GM04503 (cell line): ENCODE results near the gene CEP95.
"Not testable (repeated sequence)": the region's sequence is repeated elsewhere in the genome, so short reads cannot be mapped to it uniquely, and the experiment has no call there.

ENCODE experiments used
- DNase-seq: peaks from one replicate; pipeline ENCODE4 v3.0.0-alpha.2; 2012; ENCODE audit warnings: low read depth

The CEP95 gene

DNA sequence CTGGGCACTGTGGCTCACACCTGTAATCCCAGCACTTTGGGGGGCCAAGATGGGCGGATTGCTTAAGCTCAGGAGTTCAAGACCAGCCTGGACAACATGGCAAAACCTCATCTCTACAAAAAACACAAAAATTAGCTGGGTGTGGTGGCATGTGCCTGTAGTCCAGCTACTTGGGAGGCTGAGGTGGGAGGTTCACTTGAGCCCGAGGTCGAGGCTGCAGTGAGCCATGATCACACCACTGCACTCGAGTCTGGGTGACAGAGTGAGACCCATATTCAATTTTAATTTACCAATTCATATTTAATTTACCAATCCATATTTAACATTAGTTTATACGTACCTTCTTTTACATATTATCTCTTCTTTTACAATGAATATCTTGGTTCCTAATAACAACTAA lies 11.5 kb upstream of the CEP95 start:
- DNase-seq: not testable (repeated sequence)

GRCh38 chr17:64496348-64496785 lies 10.4 kb upstream of the CEP95 start:
- DNase-seq: no peak

- DNase-seq: peak; percentile 52
Observed at GRCh38 chr17:64496786-64497564, 9.8 kb upstream of the CEP95 start, which contains the start of gene POLG2. Gene POLG2 (minus strand): TSS chr17:64497054. CDS start chr17:64496968, 86 bp downstream.

GRCh38 chr17:64497565-64498035 lies 9.2 kb upstream of the CEP95 start:
- DNase-seq: no peak

DNA sequence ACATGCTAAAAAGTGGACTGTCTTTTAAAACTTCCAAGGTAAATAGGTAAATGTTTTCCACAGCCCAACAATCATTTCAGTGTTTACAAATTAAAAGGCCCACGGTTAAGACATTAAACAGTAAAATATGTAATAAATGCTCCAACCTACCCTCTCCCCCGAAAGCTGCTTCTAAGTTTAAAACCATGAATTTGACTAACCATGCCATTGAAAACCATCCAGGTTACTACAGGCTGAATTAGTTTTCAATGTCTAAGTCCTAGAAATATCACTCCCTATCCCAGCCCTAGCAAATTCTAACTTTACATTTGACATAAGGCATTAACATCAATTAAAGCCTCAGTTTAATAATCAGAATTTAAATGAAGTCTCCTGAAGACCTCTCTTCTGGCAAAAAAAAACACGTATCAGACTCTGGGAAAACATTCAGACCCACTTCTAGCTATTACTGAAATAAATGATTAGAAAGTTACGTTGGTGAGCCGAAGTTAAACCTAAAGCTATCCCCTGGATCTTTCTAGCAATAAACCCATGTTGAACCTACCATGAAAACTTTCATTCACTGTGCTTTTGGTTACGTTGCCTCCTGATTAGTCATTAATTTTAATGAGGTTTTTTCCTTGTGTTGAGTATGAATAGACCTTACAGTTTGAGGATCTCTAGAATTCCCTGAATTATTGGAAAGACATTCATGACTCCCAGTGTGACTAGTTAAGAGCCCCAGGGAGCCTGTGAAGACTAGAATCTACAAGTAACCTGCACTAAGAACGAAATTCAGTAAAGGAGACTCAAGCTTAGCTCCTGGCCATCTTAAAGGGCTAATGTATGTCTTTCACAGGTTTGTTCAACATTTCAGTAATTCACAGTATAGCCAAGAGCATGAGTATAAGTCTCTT lies 8.2 kb upstream of the CEP95 start:
- DNase-seq: no peak

DNA sequence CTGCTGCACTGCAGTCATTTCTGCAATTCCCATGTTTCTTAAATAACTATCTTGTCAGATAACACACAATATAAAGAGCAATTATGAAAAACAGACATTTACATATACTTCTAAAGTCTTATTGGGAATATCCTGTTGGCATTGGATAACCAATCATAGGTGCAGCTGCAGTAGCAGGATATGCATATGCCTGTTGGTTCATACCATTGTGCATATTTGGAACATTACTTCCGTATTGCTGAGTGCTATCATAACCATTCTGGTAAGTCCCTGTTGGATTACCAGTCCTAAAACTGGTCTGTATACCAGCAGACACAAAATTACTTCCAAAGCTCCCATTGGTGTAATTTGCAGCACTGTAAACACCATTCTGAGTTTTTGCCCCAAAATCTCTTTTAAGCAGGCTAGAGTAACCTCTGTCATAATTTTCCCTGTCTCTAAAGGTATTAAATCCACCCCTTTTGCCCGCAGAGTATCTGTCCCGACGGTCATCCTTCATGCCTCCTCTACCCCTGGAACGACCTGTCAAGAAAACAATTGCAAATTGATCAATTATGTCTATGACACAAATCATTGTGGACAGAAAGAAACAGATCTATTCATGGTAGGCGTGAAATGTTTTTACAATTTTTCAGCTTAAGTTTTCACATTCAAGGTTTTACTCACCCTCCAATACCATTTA lies 6.8 kb upstream of the CEP95 start:
- no peak for DNase-seq

GRCh38 chr17:64500487-64500859 lies 6.3 kb upstream of the CEP95 start:
- DNase-seq: no peak

- DNase-seq: no peak
Observed at GRCh38 chr17:64500862-64501765, 5.7 kb upstream of the CEP95 start.

- DNase-seq: no peak
Observed at GRCh38 chr17:64502021-64502420, 4.8 kb upstream of the CEP95 start.

- DNase-seq: no peak
Observed at GRCh38 chr17:64502809-64503208, 4.0 kb upstream of the CEP95 start.

DNA sequence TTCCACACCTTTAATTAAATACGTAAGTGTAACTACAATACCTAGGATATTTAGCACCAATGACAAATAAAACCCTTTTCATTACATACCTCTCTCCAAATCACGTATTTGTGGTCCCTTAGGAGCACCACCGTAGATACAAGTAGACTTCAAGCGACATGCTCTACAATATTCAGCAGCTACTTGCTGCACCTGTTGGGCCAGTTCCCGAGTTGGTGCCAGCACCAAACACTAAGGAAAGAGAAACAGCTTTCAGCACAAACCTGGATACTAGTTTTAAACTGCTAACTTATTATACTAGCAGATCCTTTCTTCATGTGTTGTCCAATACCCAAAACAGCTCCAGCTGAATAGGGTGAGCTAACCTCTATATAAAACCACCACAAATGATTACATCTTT lies 3.4 kb upstream of the CEP95 start:
- no peak for DNase-seq

- no peak for DNase-seq
Observed at GRCh38 chr17:64503821-64504768, 2.7 kb upstream of the CEP95 start.

DNA sequence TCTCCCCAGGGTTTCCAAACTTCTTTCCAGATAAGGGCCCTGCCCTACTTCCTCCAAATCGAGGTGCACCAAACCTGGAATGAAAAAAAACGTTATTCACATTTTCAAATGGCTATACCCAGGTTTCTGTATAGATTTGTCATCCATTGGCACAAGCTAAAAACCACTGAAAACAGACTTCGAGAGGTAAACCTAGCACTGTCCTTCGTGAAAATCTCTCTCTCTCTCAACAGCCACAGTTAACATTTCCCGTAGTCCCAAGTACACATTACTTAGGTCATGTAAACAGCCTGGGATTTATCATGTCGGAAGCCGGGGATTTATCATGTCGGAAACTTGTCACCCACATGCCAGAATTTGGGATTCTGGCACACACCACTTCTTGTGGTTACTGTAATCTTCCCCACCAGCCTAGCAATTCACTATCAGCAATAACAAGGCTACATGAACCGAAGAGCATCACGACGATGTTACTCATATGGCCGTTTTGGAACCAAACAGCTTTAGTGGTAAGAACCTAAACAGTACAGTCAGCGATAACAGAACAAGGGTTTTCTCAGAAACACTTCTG lies 1.9 kb upstream of the CEP95 start:
- DNase-seq: no peak

- peak; percentile 51 for DNase-seq
Observed at GRCh38 chr17:64505340-64506200, 1.2 kb upstream of the CEP95 start.

DNA sequence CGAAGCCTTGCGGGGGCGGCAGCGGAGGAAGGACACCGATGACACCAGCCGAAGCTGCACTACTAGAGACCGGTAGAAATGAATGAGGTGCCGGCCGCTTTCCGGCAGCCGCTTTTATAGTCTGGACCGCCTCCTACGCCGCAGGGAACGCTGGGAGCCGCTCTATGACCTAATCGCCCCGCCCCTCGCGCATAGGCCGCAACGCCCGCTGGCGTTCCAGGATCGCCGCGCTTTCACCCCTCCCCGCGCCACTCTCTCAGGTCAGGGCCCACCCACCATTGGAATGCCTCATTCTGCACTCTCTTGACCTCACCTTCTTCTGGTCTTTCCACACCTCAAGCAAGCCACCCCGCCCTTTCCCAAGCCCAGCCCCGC lies 589 bp upstream of the CEP95 start, which contains the start of gene DDX5:
Gene DDX5 (minus strand): TSS at position 89 of the 375 bp plus-strand sequence. CDS start 170 bp downstream, outside the sequence.
- DNase-seq: peak; percentile 86

DNA sequence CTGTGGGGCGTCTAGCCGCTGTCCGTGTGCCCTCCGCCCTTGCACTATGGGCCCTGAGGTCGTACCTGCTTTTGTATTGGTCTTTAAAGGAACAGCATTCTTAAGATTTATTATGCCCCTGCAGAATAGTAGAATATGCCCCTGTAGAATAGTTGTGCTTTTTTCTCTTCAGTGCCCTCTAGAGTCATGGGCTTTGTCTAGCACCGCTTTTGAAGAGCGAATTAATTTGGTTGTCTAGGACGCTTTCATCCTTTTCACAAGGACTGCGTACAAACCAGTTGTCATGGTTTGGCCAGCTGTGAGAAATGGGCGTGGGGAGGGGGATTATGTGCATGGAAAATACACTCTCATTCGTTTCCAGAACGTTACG lies 621 bp downstream of the CEP95 start:
- peak; percentile 41 for DNase-seq

- no peak for DNase-seq
Observed at GRCh38 chr17:64508683-64509082, 1.9 kb downstream of the CEP95 start.

DNA sequence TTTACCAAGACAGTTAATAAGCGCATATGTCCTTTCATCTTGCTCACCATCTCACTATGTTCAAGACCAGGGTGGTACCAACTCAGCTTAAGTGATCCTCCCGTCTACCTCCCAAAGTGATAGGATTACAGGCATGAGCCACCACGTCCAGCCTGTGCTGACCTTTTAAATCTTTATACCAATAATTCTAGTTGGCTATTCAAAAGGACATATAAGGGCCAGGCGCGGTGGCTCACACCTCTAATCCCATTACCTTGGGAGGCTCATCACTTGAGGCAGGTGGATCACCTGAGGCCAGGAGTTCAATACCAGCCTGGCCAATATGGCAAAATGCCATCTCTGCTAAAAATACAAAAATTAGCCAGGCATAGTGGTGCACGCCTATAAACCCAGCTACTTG lies 2.4 kb downstream of the CEP95 start:
- DNase-seq: no peak

DNA sequence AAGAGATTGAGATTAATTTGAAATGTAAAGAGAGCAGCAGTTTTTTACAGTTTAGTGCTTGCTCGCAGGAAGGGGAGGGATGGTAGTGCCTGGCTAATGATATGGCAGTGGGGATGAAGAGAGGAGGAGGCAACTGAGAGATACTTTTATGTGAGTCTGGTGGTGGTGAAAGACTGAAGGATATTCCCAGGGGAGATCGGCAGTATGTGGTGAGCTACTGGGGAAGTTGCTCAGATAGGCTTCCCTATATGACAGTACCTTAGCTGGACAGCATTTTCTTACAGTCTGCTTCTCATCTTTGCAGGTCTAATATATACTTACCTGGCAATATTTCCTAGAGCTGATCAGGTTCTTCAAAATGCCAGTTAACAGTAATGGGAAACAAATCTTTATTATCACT lies 8.6 kb downstream of the CEP95 start:
- DNase-seq: no peak
